ENCODE results near the gene TOMM40L.

GRCh38 chr1:161219078-161219892, 6.6 kb upstream of the TOMM40L start:
- no peak for TF ChIP-seq CTCF (IDR thresholded peaks at IDR 0.05; ENCODE audit: poor library complexity)
- no peak for TF ChIP-seq EZH2 (IDR thresholded peaks at IDR 0.05; ENCODE audit: borderline replicate concordance)
- no peak for TF ChIP-seq EZH2phosphoT487 (IDR thresholded peaks at IDR 0.05; ENCODE audit: low read depth, severe bottlenecking, unreplicated experiment)

Measured in hepatocyte (in vitro differentiated cells).